GM19238 (cell line): ENCODE results near the gene PLXNB2.
"Not testable (repeated sequence)": the region's sequence is repeated elsewhere in the genome, so short reads cannot be mapped to it uniquely, and the experiment has no call there.

Experiments
- DNase-seq: peaks from one replicate; pipeline ENCODE4 v3.0.0; 2011; ENCODE audit warnings: low spot score; ENCODE audit not compliant: insufficient read length

The PLXNB2 gene

DNA sequence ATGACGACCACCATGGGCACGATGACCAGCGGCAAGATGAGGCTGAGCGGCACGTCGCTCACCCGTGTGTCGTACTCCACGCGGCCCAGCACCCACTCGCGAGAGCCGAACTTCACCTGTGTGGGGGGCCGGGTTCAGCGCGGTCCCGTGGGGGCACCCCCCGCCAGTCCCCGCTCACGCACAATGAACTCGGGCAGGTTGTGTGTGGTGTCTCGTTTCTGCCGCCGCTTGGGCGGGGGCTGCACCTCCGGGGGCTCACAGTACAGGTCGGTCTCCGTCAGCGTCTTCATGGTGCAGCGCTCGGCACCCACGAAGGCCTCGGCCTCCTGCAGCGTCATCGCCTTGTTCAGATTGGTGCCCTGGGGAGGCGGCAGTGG is 26.1 kb downstream of the PLXNB2 start:
- no peak for DNase-seq

DNA sequence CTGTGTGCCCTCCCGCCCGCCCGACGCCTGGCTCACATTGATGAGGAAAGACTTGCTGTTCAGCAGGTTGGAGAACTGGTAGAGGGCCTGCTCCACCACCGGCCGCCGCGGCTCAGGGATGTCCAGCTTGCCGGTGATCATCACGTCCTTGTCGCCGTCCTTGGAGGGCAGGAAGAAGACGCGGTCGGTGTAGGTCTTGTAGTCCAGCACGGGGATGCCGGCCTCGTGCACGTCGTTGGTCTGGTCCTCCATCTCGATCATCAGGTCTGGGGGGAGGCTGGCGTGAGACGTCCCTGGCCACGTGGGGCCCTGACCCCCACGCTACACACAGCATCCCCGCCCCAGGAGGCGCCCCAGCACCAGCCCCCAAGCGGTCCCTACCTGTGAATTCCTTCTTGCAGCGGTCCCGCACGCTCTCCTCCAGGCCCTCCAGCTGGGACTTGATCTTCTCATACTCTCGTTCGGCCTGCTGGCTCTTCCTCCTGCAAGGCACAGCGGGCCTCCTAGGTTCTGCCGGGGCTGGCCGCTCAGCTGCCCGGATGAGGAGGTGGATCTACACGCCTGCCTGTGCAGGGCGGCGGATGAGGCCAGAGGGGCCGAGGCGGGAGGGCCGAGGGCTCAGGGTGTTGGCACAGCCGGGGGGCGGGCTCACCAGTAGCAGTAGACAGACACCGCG is 26.6 kb downstream of the PLXNB2 start:
- DNase-seq, result no peak

- no peak for DNase-seq
These were observed 27.3 kb downstream of the PLXNB2 start for GRCh38 chr22:50280022-50280707.

DNA sequence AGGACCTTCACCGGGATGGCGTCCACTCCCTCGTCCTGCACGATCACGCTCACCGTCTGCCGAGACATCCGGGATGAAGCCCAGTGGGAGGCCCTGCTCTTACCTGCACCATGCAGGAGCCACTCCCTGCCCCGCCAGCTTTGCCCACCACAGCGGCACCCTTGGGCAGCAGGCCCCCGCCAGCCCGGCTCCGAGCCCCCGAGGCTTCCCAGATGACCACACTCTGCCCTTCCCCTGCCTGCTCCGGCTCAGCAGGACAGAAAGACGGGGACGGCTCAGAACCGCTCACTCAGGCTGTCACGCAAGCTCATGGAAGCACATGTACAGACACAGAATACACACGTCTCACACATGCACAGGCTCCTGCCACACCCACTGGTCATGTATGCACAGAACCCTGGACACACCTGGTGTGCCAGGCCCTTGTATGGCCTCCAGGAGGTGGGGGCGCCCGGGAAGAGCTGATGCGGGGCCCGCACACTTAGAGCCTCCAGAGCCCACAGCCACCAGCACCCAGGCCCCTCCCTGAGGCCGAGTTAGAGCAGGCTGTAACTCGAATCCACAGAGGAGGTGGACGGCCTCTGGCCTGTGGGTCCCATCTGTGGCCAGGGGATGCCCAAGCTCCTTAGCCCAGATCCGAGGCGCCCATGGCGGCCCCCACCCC is 28.4 kb downstream of the PLXNB2 start:
- DNase-seq, result no peak

- DNase-seq, result no peak
These were observed 29.0 kb downstream of the PLXNB2 start for GRCh38 chr22:50278461-50278860.

DNA sequence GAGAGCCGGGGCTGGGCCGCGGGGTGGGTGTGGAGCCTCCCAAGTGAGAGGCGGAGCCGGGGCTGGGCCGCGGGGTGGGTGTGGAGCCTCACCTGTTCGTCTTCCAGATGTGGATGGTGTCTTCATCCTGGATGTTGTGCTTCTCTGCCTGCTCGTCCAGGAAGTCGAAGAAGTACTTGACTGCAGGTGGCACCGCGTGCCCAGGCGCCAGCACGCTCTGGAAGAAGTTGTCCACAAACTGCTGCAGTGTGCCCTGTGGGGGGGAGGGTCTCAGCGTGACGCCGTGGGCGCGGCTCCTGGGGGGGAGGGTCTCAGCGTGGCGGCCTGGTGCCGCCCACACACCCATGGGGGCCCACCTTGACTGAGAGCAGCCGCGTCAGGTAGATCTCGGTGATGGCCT is 29.7 kb downstream of the PLXNB2 start:
- DNase-seq, result no peak

- DNase-seq, result peak; percentile 81
These were observed 31.3 kb downstream of the PLXNB2 start for GRCh38 chr22:50276143-50276542.

DNA sequence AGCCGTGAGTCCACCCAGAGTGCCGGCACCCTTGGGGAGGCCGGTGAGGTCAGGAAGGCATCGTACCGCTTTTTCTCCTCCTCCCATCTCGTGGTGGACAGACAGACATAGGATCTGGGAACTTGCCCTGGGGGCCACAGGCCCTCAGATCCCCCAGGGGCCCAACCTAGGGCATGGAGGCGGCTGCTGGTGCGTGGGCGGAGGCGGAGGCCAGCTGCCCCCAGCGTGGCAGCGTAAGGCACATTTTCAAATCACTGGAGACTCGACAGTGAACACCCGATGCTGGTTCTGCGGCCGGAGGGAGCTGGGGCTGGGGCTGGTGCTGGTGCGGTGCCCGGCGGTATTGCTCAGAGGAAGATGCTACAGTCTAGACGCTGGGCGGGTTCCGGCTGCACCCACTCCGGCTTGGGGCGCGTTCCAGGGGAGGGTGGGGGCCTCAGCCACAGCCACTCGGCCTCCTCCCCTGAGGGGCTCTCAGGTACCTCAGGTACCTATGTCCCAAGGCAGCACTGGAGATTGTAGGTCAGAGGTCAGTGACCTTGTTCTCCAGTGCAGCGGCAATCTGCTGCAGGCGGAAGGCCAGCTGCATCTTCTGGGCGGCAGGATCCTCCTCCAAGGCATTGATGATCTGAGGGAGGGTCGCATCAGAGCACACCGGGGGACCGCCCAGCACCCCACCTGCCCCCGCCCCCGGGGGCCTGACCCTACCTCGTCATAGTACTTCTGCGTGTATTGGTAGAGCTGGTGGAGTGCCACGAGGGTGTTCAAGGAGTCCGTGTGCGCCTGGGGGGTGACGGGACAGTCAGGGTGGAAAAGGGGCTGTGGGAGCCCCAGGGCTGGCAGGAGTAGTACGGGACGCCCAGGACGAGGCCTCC is 32.0 kb downstream of the PLXNB2 start:
- no peak for DNase-seq

DNA sequence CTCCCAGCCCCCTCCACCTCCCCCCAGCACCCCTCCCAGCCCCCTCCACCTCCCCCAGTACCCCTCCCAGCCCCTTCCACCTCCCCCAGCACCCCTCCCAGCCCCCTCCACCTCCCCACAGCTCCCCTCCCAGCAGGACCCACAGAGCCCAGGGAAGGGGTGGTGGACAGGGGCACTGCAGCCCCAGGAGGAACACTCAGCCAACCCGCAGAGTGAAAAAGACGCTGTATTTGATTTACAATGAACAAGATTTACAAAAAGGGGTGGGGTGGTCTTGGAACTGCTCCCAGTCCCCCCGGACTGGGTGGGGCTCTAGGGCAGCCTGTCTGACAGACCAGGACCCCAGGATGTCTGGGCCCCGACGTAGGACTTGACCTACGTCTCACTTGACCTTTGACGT is 32.7 kb downstream of the PLXNB2 start:
- no peak for DNase-seq

- DNase-seq, result peak; percentile 71
These were observed 33.1 kb downstream of the PLXNB2 start for GRCh38 chr22:50274311-50274710.

DNA sequence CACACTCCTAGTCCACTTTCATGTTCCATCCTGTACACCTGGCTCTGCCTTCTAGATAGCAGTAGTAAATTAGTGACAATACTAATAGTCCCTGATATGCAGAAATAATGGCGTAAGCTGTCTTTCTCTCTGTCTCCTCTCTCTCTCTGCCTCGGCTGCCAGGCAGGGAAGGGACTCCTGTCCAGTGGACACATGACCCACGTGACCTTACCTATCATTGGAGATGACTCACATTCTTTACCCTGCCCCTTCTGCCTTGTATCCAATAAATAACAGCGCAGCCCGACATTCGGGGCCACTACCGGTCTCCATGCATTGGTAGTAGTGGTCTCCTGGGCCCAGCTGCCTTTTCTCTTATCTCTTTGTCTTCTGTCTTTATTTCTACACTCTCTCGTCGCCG is 33.7 kb downstream of the PLXNB2 start:
- DNase-seq, result not testable (repeated sequence)

DNA sequence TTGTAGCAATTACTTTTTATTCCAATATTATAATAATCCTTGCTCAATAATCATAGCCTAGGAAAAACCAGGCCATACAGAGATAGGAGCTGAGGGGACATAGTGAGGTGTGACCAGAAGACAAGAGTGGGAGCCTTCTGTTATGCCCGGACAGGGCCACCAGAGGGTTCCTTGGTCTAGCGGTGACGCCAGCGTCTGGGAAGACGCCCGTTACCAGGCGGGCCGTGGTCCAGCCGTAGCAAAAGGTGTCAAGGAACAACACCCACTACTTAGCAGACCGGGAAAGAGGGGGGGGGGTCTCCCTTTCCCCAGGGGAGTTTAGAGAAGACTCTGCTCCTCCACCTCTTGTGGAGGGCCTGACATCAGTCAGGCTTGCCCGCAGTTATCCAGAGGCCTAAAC is 34.1 kb downstream of the PLXNB2 start:
- not testable (repeated sequence) for DNase-seq

DNA sequence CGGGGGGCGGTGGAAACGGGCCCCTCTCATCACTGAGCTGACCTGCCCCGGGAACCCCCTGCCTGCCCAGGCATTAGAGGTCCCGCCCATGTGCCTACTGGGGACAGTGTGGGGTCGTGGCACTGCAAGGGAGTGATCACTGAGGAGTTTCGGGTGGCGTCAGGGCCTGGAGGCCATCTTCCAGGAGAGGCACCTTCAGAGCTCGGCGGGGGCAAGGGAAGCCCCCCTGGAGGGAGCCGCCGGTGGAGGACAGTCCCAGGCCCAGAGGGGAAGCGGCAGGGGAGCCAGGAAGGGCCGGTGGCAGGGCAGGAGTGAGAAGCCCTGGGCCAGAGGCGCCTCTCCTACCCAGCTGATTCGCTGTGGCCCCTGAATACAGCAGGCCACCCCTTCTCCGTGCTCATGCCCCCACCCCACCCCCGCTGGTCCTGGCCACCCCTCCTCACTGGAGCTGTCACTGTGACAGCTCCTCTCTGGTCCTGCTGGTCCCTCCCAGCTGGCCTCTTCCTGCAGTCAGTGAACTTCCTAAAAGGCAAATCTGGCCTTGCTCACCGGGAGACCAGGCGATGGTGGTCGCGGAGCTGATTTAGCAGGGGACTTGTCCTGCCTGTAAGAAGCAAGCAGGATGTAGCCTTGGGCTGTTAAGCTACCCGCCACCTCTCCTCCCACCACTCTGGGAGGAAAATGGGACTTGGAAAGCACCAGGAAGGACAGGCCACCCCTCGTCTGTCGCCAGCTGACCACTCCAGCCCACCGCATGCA is 35.2 kb downstream of the PLXNB2 start:
- no peak for DNase-seq

DNA sequence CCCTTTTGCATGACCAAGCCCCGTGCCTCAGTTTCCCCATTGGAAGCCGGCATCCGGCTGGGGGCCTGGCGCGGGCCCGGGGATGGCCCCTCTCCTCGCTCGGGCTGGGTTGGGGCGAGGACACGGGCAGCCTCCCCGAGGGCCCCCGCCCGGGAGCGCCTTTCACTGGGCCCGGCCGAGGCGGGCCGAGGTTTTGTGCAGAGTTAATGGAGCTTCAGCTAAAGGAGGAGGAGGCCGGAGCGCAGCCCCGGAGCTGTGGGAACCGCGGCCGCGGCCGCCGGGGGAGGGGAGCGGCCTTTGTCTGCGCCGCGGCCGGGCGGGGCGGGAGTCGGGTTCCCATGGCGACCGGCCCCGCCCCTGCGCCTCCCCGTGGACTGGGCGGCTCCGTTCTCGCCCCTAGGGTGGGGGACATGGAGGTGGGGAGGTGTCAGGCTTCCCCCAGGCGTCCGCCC is 35.9 kb downstream of the PLXNB2 start:
- peak; percentile 84 for DNase-seq

- DNase-seq, result peak; percentile 81
These were observed 36.6 kb downstream of the PLXNB2 start for GRCh38 chr22:50270666-50271394.

DNA sequence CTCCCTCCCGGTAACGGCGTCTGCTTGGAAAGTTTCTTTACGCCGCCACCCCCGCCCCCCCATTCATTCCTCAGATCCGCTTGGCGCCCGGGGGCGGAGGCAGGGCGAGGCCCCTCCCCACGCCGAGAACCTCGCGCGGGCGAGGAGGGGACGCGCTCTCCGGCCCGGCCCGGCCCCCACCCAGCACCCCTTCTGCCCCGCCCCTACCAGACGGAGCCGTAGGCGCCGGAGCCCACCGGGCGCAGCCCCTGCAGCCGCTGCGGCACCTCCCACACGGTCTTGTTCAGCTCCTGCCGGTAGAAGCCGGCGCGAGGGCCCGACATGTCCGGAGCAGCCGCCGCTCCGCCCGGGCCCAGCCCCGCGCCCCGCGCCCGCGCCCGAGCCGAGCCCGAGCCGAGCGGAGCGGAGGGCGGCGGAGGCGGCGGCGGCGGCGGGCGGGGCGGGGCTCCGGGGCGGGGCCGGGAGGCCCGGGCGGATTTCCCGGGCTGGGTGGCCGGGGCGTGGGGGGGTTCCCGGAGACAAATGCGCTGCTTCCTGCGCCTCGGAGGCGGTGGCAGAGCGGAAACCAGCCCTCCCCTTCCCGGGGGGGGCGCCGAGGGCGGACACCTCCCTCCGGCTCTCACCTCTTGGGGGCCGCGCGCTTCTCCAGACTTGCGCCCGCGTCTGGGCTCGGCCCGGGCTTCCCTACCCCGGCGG is 37.3 kb downstream of the PLXNB2 start, which contains the start of gene MAPK11:
TSS of gene MAPK11 (minus strand) at position 411 of the 696 bp plus-strand sequence. CDS start at position 323, 88 bp downstream.
- DNase-seq, result peak; percentile 80

DNA sequence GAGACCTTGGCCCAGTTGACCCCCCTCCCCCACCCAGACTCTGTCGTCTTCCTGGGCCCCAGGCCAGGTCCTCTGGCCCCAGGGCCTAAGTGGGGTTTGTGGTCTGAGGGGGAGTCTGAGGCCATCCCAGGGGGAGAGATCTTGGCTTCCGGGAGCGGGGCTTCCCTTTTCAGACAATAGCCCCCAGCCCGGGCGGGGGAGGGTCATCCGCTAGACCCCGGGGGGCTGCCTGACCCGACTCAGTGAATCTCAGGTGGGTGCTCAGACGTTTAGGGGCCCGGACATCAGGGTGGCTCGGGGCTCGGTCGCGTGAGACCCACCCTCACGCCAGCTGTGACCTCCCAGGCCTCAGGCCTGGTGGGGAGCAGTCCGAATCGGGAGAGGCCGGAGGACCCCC is 37.9 kb downstream of the PLXNB2 start:
- DNase-seq, result no peak

- DNase-seq, result no peak
These were observed 38.8 kb downstream of the PLXNB2 start for GRCh38 chr22:50268655-50269113.
